Upper lobe of right lung (tissue), 1 donor: Measurements from ENCODE around the gene RINL. TPM values are rescaled to one million over a fixed set of nuclear protein-coding genes. Genes with fewer than 3 reads are reported as not detected.
"Not testable (repeated sequence)": the region's sequence is repeated elsewhere in the genome, so short reads cannot be mapped to it uniquely, and the experiment has no call there.

Experiments
- ATAC-seq: fragments of 200-7000 bp; cut with Tn5 transposase; one replicate; pipeline ENCODE4 v1.9.1; 2020; ENCODE audit warnings: mild to moderate bottlenecking, moderate library complexity
- DNase-seq: peaks from one replicate; pipeline ENCODE4 v3.0.0-alpha.2; 2020
- H3K27ac ChIP-seq: fragments of 200-600 bp; one replicate; pipeline ENCODE4 v1.8.0; 2022
- H3K27me3 ChIP-seq: fragments of 200-600 bp; one replicate; pipeline ENCODE4 v1.8.0; 2022; ENCODE audit warnings: mild to moderate bottlenecking
- H3K36me3 ChIP-seq: fragments of 200-600 bp; one replicate; pipeline ENCODE4 v1.8.0; 2022
- H3K4me1 ChIP-seq: fragments of 200-600 bp; one replicate; pipeline ENCODE4 v1.8.0; 2022
- H3K4me3 ChIP-seq: fragments of 200-600 bp; one replicate; pipeline ENCODE4 v1.8.0; 2022; ENCODE audit warnings: mild to moderate bottlenecking
- H3K9me3 ChIP-seq: fragments of 200-600 bp; one replicate; pipeline ENCODE4 v1.8.0; 2022
- CTCF ChIP-seq: fragments of 200-600 bp; IDR thresholded peaks from one replicate; pipeline ENCODE4 v1.8.0; 2022; ENCODE audit warnings: antibody characterized with exemption
- intact Hi-C: fragments of 100-400 bp; cut with DNase I; formaldehyde crosslinking; loops from one replicate; pipeline ENCODE4 v1.11.0; 2022
- total RNA-seq: library from RNA; stranded (reverse); fragmentation: NEBNext Ultra II Directional; extraction: Animal tissue kit (Norgen Biotek cat#: 25700); gene quantifications from one replicate; pipeline ENCODE4 v1.2.1, GENCODE V29; 2021
- donor health status: DM: no; HTN: yes; CAD: no; lungs with severe emphysema.

Gene RINL
- total RNA-seq, 1 donor from 2014 or later, result 12.0 TPM

- no peak overlapping the region for H3K4me3 ChIP-seq
- intact Hi-C loops, result no loop called here
- H3K27ac ChIP-seq, result no peak overlapping the region
- no peaks in the 10 kb centered on the region for H3K9me3 ChIP-seq
- no peak for TF ChIP-seq CTCF
- DNase-seq (no peak), ATAC-seq (no peak)
- H3K27me3 ChIP-seq, result no peaks in the 10 kb centered on the region
- peaks cover 34% of the 10 kb centered on the region for H3K4me1 ChIP-seq
- peaks cover 48% of the 10 kb centered on the region for H3K36me3 ChIP-seq
These were observed 44.0 kb downstream of the RINL start for GRCh38 chr19:38834104-38834490.

- H3K4me1 ChIP-seq, result peaks cover 28% of the 10 kb centered on the region
These were observed 45.0 kb downstream of the RINL start for GRCh38 chr19:38833092-38833425.

GRCh38 chr19:38831142-38831605 is 46.9 kb downstream of the RINL start:
- peak; percentile 92 for DNase-seq
- ATAC-seq, result peak; percentile 80
- Histone ChIP-seq H3K4me1 (peaks cover 28% of the 10 kb centered on the region), H3K4me3 (peak overlapping the region; percentile 80), H3K27me3 (no peaks in the 10 kb centered on the region), H3K27ac (peak overlapping the region; percentile 93), H3K36me3 (peaks cover 44% of the 10 kb centered on the region), H3K9me3 (no peaks in the 10 kb centered on the region)
- intact Hi-C loops, result no loop called here
- TF ChIP-seq CTCF, result no peak

More at GRCh38 chr19:38833092-38833425, 45.0 kb downstream of the RINL start:
- intact Hi-C loops, result no loop called here
- Histone ChIP-seq H3K36me3 (peaks cover 48% of the 10 kb centered on the region), H3K9me3 (no peaks in the 10 kb centered on the region), H3K27ac (peak overlapping the region; percentile 93), H3K27me3 (no peaks in the 10 kb centered on the region), H3K4me3 (no peak overlapping the region)
- ATAC-seq (no peak), DNase-seq (no peak)
- no peak for TF ChIP-seq CTCF

GRCh38 chr19:38830039-38830733 is 47.9 kb downstream of the RINL start:
- DNase-seq (no peak), ATAC-seq (no peak)
- Histone ChIP-seq H3K36me3 (peaks cover 45% of the 10 kb centered on the region), H3K27me3 (no peaks in the 10 kb centered on the region), H3K27ac (peak overlapping the region; percentile 93), H3K9me3 (no peaks in the 10 kb centered on the region), H3K4me3 (peak overlapping the region; percentile 80), H3K4me1 (peaks cover 23% of the 10 kb centered on the region)
- intact Hi-C loops, result no loop called here
- no peak for TF ChIP-seq CTCF

GRCh38 chr19:38829203-38829602 is 48.9 kb downstream of the RINL start:
- H3K4me3 ChIP-seq, DNase-seq, H3K27me3 ChIP-seq, ATAC-seq, intact Hi-C loops, H3K27ac ChIP-seq, H3K9me3 ChIP-seq: not testable (repeated sequence)
- Histone ChIP-seq H3K4me1 (peaks cover 23% of the 10 kb centered on the region), H3K36me3 (peaks cover 52% of the 10 kb centered on the region)

GRCh38 chr19:38826856-38827551 is 51.1 kb downstream of the RINL start:
- peaks cover 61% of the 10 kb centered on the region for H3K36me3 ChIP-seq
- intact Hi-C loops, result no loop called here
- ATAC-seq, result no peak

GRCh38 chr19:38825936-38826335 is 52.1 kb downstream of the RINL start:
- H3K27me3 ChIP-seq, intact Hi-C loops: not testable (repeated sequence)
- H3K36me3 ChIP-seq, result peaks cover 61% of the 10 kb centered on the region

More at GRCh38 chr19:38826856-38827551, 51.1 kb downstream of the RINL start:
- Histone ChIP-seq H3K27me3 (no peaks in the 10 kb centered on the region), H3K9me3 (no peaks in the 10 kb centered on the region), H3K27ac (no peak overlapping the region), H3K4me3 (no peak overlapping the region), H3K4me1 (peaks cover 23% of the 10 kb centered on the region)
- no peak for TF ChIP-seq CTCF
- DNase-seq, result no peak

GRCh38 chr19:38821230-38821825 is 56.7 kb downstream of the RINL start:
- DNase-seq, intact Hi-C loops, H3K4me3 ChIP-seq, H3K27ac ChIP-seq, H3K4me1 ChIP-seq, H3K9me3 ChIP-seq, H3K27me3 ChIP-seq, ATAC-seq: not testable (repeated sequence)
- H3K36me3 ChIP-seq, result peaks cover 59% of the 10 kb centered on the region

More at GRCh38 chr19:38825936-38826335, 52.1 kb downstream of the RINL start:
- H3K27ac ChIP-seq, DNase-seq, ATAC-seq, H3K4me3 ChIP-seq, H3K9me3 ChIP-seq: not testable (repeated sequence)
- peaks cover 22% of the 10 kb centered on the region for H3K4me1 ChIP-seq
